Hepatocyte (in vitro differentiated cells): ENCODE data around the gene REXO5. TPM values are rescaled to one million over a fixed set of nuclear protein-coding genes. Genes with fewer than 3 reads are reported as not detected.

Source experiments
- DNase-seq: peaks from one replicate; pipeline ENCODE4 v3.0.0-alpha.2; 2016; ENCODE audit warnings: low spot score
- H2AFZ ChIP-seq: fragments of 200-600 bp; sonication (generic); 2 replicates; pipeline ENCODE4 v1.6.0; 2016; ENCODE audit warnings: antibody characterized with exemption, mild to moderate bottlenecking
- H3K27ac ChIP-seq: fragments of 200-600 bp; sonication (generic); 2 replicates; pipeline ENCODE4 v1.5.1; 2016; ENCODE audit warnings: mild to moderate bottlenecking
- H3K27me3 ChIP-seq: fragments of 200-600 bp; sonication (generic); 2 replicates; pipeline ENCODE4 v1.6.1; 2016
- H3K36me3 ChIP-seq: fragments of 200-600 bp; sonication (generic); replicated peaks from 2 replicates; pipeline ENCODE4 v1.5.1; 2016; ENCODE audit warnings: low read depth; ENCODE audit not compliant: insufficient read depth
- H3K4me1 ChIP-seq: fragments of 200-600 bp; sonication (generic); 2 replicates; pipeline ENCODE4 v1.5.1; 2016; ENCODE audit warnings: mild to moderate bottlenecking, moderate library complexity; ENCODE audit not compliant: insufficient read depth
- H3K4me2 ChIP-seq: fragments of 200-600 bp; sonication (generic); 2 replicates; pipeline ENCODE4 v1.6.0; 2016
- H3K4me3 ChIP-seq: fragments of 200-600 bp; sonication (generic); 2 replicates; pipeline ENCODE4 v1.5.1; 2016; ENCODE audit warnings: mild to moderate bottlenecking
- H3K79me2 ChIP-seq: fragments of 200-600 bp; sonication (generic); 2 replicates; pipeline ENCODE4 v1.6.0; 2017; ENCODE audit warnings: mild to moderate bottlenecking
- H3K9me2 ChIP-seq: fragments of 200-600 bp; sonication (generic); replicated peaks from 2 replicates; pipeline ENCODE4 v1.6.0; 2017; ENCODE audit warnings: mild to moderate bottlenecking; ENCODE audit not compliant: insufficient read depth
- H3K9me3 ChIP-seq: fragments of 200-600 bp; sonication (generic); 2 replicates; pipeline ENCODE4 v1.5.1; 2016; ENCODE audit warnings: low read depth, mild to moderate bottlenecking
- H4K20me1 ChIP-seq: fragments of 200-600 bp; sonication (generic); 2 replicates; pipeline ENCODE4 v1.6.0; 2016; ENCODE audit warnings: mild to moderate bottlenecking; ENCODE audit not compliant: insufficient read depth, poor library complexity, severe bottlenecking
- CTCF ChIP-seq: fragments of 200-600 bp; sonication (generic); IDR thresholded peaks from 2 replicates; pipeline ENCODE4 v1.5.1; 2016; ENCODE audit warnings: antibody characterized with exemption, mild to moderate bottlenecking; ENCODE audit not compliant: poor library complexity
- EZH2 ChIP-seq: fragments of 200-600 bp; sonication (generic); IDR thresholded peaks from 2 replicates; pipeline ENCODE4 v1.6.1; 2016; ENCODE audit warnings: antibody characterized with exemption, mild to moderate bottlenecking, borderline replicate concordance
- EZH2phosphoT487 ChIP-seq: fragments of 200-600 bp; sonication (generic); IDR thresholded peaks from one replicate; pipeline ENCODE4 v1.6.1; 2018; ENCODE audit warnings: antibody characterized with exemption, mild to moderate bottlenecking, low read depth, moderate library complexity; ENCODE audit not compliant: unreplicated experiment, severe bottlenecking
- WGBS: methylation state at CpG from one replicate; pipeline ENCODE4 v1.1.6; 2016; ENCODE audit warnings: low lambda C conversion rate; ENCODE audit errors: missing lambda C conversion rate; 5-methylcytosine and 5-hydroxymethylcytosine counted together
- polyA plus RNA-seq: library from polyadenylated mRNA; unstranded; fragments of >200 nt; fragmentation: Nextera tagmentation; extraction: Ambion mirVana; gene quantifications from 2 replicates; pipeline ENCODE4 v1.2.1, GENCODE V29; 2016
- total RNA-seq: library from RNA; depleted of rRNA; stranded (reverse); fragments of >200 nt; gene quantifications from 2 replicates; pipeline ENCODE4 v1.2.3, GENCODE V29; 2014

Gene REXO5
- total and polyA plus RNA-seq, 2 experiments from 2014 or later = 3.5 to 3.6 TPM

- Histone ChIP-seq H3K4me1 (peaks cover 13% of the 10 kb centered on the region), H3K4me2 (no peak overlapping the region), H3K4me3 (no peak overlapping the region), H2AFZ (no peak overlapping the region), H3K36me3 (no peaks in the 10 kb centered on the region), H3K27ac (no peak overlapping the region), H3K27me3 (no peaks in the 10 kb centered on the region), H3K9me3 (peaks cover 6% of the 10 kb centered on the region), H4K20me1 (no peaks in the 10 kb centered on the region), H3K9me2 (no peaks in the 10 kb centered on the region), H3K79me2 (no peaks in the 10 kb centered on the region)
- DNase-seq = no peak
- TF ChIP-seq EZH2phosphoT487 = no peak
- TF ChIP-seq EZH2 = no peak
- no peak for TF ChIP-seq CTCF
- 96% methylated on average over 5 of the region's 5 CpGs for WGBS
Measured at GRCh38 chr16:20766294-20766693, 40.0 kb upstream of the REXO5 start.

- H4K20me1 ChIP-seq = no peaks in the 10 kb centered on the region
- no peaks in the 10 kb centered on the region for H3K79me2 ChIP-seq
- H3K4me1 ChIP-seq = peaks cover 13% of the 10 kb centered on the region
- no peak overlapping the region for H3K4me2 ChIP-seq
- no peak for DNase-seq
- TF ChIP-seq EZH2 (no peak), EZH2phosphoT487 (no peak), CTCF (no peak)
- H3K9me3 ChIP-seq = peaks cover 2% of the 10 kb centered on the region
- H3K4me3 ChIP-seq = no peak overlapping the region
- H3K27ac ChIP-seq = no peak overlapping the region
- H3K27me3 ChIP-seq = no peaks in the 10 kb centered on the region
- H3K9me2 ChIP-seq = no peaks in the 10 kb centered on the region
- no peak overlapping the region for H2AFZ ChIP-seq
- no peaks in the 10 kb centered on the region for H3K36me3 ChIP-seq
Measured at GRCh38 chr16:20767577-20767976, 38.8 kb upstream of the REXO5 start.

GRCh38 chr16:20768121-20768520 lies 38.2 kb upstream of the REXO5 start:
- TF ChIP-seq EZH2phosphoT487 (no peak), CTCF (no peak), EZH2 (no peak)
- Histone ChIP-seq H3K79me2 (no peaks in the 10 kb centered on the region), H3K27ac (no peak overlapping the region), H3K9me2 (no peaks in the 10 kb centered on the region), H3K4me3 (no peak overlapping the region), H4K20me1 (no peaks in the 10 kb centered on the region), H2AFZ (no peak overlapping the region), H3K4me1 (peaks cover 9% of the 10 kb centered on the region), H3K9me3 (no peaks in the 10 kb centered on the region), H3K4me2 (no peak overlapping the region), H3K36me3 (no peaks in the 10 kb centered on the region), H3K27me3 (no peaks in the 10 kb centered on the region)
- DNase-seq = no peak
- WGBS = 100% methylated on average over 1 of the region's 1 CpG

- WGBS = 70% methylated on average over 1 of the region's 1 CpG
- Histone ChIP-seq H3K27ac (no peak overlapping the region), H3K36me3 (no peaks in the 10 kb centered on the region), H3K4me2 (no peak overlapping the region), H2AFZ (no peak overlapping the region), H3K9me2 (no peaks in the 10 kb centered on the region), H3K27me3 (no peaks in the 10 kb centered on the region), H3K9me3 (no peaks in the 10 kb centered on the region), H3K4me3 (no peak overlapping the region), H3K79me2 (no peaks in the 10 kb centered on the region), H4K20me1 (no peaks in the 10 kb centered on the region), H3K4me1 (peaks cover 8% of the 10 kb centered on the region)
- DNase-seq = no peak
- TF ChIP-seq EZH2 (no peak), CTCF (no peak), EZH2phosphoT487 (no peak)
Measured at GRCh38 chr16:20768818-20769217, 37.5 kb upstream of the REXO5 start.
